Stimulated activated CD8-positive, alpha-beta memory T cell treated with anti-CD3 and anti-CD28 coated beads, Interleukin-12 subunit alpha, Interleukin-12 subunit beta, amount 100 ng/mL, for 4 hours (primary cell): ENCODE data around the gene ACBD3.
"Not testable (repeated sequence)": the region's sequence is repeated elsewhere in the genome, so short reads cannot be mapped to it uniquely, and the experiment has no call there.

Experiments used
- DNase-seq: peaks from one replicate; pipeline ENCODE4 v3.0.0-alpha.2; 2020; ENCODE audit warnings: low read depth

ACBD3 gene

DNA sequence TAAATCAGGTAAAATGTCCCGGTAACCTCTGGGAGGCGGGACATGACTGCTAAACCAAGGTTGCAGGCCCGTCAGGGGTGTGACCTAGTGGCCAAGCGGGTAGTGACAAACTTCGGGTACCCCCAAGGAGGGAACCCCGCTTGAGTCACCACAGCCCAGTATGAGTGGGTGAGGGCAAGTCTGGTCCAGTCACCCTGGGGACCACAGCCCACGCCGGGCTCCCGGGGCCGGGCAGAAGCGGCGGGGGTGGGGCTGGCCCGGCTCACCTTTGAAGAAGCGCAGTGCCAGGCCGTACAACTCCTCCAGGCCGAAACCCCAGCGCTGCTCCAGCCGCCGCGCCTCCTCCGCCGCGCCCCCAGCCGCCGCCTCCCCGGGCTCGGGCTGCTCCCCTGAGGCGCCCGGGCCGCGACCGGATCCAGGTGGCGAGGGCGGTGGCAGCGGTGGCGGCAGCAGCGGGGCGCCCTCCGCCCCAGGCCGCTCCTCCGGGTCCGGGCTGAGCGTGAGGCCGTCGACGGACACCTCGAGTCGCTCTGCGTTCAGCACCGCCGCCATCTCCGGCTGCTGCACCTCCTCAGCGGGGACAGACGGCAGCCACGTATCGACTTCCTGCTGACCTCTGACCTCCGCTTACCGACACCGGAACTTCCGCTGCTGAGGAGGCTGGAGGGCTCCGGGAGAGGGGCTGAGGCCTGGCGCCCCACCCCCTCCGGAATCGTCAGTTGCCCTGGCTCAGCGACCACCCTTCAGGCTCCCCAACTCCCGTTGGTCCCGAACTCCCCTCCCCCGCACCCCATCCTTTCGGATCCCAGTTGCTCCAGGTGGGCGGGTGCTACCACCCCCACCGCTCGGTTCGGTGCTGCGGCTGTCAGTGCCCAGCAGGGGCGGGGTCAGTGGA, at the start of gene ACBD3:
ACBD3 (minus strand) TSS at position 618 of the 895 bp plus-strand sequence; CDS start at position 552, 66 bp downstream.
- peak; percentile 73 for DNase-seq

DNA sequence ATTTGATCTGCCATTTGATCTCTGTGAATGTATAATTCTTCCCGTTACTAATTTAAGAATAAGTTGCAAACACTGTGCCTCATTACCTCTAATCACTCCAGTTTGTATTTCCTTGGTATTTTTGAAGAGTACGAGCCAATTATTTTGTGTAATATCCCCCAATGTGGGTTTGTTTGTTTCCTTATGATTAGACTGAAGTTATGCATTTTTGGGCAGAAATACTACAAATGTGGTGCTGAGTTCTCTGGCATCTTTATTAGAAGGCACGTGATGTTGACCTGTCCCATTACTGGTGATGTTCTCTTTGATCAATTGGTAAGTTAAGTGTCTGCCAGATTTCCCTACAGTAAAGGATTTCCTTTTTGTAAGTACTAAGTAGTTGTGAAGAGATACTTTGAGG, 47.3 kb upstream of the ACBD3 start:
- DNase-seq = no peak

DNA sequence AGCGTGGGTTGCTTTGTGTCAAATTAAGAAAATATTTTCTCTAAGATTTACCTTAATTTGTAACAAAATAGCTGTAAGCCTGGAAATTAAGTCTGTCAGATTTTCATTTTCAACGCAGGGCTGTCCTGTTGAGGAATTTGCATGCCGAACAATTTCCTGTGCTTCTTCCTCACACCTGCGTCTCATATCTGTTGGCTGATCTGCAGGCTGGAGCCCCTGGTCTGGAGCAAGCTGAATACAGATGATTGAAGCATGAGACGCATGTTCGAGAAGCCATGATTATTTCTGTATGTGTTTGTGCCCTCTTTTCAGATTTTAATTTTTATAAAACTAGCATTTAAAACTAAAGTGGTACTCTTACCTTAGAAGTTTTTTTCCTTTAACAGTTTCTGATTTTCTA, 46.8 kb upstream of the ACBD3 start:
- DNase-seq = no peak

DNA sequence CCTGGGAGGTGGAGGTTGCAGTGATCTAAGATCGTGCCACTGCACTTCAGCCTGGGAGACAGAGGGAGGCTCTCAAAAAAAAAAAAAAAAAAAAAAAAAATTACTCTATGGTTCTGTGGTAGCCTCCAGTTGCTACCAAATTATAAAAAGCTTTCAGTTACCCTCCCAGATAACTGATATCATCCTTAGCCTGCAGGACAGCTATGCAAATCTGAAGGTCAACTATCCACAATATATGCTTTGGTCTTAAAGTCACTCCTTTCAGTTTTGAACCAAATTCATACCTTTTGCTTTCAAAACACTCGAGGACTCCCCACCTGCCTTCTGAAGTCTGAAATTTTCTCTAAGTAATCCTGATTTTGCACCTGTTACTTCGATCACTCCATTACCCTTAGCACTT, 40.1 kb upstream of the ACBD3 start:
- no peak for DNase-seq

DNA sequence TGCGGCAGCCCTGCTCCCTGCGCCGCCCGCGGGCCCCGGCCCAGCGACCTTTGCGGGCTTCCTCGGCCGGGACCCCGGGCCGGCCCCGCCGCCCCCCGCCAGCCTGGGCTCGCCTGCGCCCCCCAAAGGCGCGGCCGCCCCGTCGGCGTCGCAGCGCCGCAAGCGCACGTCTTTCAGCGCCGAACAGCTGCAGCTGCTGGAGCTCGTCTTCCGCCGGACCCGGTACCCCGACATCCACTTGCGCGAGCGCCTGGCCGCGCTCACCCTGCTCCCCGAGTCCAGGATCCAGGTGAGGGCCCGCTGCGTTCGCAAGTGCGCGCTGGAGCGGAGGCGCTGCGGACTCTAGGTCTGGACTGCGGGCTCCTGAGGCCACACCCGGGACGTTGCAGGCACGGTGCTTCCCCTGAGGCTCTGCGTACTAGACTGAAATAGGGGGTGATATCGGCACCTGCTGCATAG, 37.3 kb upstream of the ACBD3 start:
- no peak for DNase-seq

DNA sequence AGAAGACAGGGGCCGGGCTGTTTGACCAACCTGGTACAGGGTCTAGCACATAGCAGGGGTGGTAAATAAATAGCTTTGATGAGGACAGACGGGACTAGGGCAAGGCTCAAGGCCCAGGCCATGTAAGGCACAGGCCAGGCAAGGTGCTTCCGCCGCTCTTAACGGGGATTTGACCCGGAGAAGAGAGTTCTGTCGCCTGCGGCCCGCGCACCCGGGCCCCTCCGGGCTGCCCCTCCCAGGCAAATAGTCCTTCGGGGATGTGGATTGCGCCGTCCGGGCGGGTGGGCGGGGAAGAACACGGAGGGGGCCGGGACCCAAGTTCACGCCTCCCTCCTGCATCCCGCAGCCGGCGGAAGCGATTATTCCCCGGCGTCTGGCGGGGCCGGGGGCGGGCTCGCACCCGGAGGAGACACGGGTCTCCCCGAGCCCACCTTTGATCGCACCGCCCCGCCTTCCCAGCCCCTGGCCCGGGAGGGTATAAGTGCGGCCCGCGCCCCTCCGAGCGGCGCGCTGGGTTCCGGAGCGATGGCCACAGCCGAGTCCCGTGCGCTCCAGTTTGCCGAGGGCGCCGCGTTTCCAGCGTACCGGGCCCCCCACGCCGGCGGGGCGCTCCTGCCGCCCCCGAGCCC, 36.7 kb upstream of the ACBD3 start, which contains the start of gene MIXL1:
MIXL1 (plus strand) TSS at position 508 of the 629 bp plus-strand sequence; CDS start at position 526, 18 bp downstream.
- DNase-seq = no peak

DNA sequence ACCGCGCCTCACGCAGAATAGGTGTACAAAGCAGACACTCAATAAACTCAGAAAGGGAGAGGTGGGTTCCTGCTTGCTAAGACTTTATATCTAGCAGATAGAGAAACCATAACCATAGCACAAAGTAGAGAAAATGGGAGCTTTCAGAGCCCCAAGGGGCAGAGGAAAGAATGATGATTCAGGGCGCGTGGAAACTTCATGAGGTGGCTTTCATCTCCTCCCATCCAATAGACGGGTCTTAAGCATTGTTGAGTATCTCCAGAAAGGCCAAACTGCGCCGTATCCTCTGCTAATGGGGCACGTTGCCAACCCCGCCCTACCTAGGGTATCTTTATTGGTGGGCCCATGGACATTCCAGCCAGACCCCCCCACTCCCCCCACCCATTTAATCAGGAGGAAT, 36.1 kb upstream of the ACBD3 start:
- DNase-seq = no peak

DNA sequence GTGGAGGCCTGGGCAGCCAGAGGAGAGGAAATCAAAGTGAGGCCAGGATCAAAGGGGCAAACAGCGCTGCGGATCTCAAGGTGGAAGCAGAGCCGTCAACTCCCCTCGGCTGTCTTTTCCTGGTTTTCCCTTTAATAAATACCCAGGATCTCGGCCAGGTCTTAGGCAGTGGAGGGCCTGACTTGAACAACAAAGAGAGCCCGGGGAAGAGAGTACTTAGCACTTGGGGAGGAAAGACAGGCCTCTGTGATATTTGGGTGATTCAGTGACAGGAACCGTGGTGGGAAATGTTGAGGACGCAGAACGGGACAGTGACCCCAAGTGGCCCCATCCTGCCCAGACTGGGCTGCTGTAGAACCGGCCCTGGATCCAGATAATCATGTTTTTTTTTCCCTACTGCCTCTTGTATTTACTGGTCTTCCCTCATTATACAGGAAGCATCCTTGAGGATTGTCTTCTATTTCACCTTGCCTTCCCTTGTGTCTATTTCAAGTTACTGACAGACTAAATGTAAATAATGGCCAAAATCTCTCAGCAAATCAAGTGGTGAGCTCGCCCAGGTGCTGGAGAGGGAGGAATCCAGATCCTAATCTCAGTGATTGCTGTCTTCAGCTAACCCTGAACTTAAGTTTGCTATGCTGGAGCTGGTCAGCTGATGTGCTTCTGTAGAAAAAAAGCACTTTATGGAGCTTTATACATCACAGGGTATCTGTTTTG, 34.1 kb upstream of the ACBD3 start:
- DNase-seq = no peak

DNA sequence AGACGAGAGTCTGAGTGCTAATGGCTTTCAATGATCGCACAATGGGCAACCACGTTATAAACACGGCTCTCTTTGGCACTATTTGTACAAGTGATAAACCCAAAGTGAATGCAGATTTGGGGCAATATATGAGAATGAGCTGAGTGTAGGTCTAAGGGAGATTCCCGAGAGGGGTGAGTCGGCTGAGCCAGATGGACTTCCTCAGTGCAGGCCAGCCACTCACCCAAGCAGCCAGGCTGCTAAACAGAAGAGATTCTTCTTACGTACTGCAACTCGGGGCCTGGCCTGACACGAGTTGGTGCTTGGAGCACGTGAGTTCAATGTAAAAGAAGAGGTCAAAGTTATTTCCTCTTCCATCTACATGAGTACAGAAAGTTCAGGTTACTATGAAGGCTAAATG, 30.7 kb upstream of the ACBD3 start:
- DNase-seq = no peak

DNA sequence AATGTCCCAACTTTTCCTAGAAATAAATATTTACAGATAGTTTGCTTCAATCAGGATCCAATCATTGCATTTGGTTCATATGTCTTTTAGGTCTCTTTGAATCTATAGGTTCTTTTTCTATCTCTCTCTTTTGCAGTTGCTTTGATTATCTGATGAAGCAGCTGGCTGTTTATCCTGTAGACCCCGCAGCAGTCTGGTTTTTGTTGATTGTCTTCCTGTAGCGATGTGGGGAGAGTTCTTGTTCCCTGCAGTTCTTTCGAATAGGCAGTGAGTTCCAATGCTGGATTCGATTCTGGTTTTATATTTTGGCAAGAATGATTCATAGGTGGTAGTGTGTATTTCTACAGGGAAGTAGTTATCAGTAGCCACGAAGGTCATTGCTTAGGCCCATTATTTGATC, 29.5 kb upstream of the ACBD3 start:
- no peak for DNase-seq

DNA sequence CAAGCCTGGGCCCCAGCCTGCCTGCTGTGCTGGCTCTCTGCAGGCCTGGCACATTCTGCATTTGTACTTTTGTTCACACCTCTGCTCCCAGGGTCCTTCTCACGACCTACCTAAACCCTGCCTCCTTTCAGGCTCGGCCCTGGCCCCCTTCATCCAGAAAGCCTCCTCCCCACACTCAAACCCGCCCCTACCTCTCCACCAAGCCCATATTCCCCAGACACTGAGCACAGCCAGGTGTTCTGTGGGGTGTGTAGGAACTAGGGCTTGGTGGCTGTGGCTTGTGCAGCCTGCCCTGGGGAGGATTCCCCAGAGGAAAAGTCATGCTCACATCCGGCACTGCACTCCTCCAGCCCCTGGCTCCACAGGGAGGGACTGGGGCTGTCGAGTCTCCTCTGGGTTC, 28.7 kb upstream of the ACBD3 start:
- no peak for DNase-seq

DNA sequence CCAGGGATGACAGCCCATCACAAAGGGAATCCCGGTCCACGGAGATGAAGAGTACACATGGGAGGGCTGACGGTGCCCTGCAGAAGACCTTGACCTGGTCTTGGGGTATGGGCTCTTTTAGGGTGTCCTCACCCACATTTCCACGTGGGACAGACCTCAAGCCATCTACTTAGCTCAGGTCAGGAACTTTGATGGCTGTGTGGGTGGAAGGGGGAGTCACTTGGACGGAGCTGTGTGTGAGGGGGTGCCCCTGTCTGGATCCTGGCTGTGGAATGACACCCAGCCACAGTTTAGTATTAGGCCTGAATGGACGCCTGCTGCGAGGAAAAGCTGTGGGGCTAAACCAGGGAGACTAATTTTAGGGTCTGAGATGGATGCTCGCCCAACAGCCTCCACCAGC, 26.0 kb upstream of the ACBD3 start:
- no peak for DNase-seq

DNA sequence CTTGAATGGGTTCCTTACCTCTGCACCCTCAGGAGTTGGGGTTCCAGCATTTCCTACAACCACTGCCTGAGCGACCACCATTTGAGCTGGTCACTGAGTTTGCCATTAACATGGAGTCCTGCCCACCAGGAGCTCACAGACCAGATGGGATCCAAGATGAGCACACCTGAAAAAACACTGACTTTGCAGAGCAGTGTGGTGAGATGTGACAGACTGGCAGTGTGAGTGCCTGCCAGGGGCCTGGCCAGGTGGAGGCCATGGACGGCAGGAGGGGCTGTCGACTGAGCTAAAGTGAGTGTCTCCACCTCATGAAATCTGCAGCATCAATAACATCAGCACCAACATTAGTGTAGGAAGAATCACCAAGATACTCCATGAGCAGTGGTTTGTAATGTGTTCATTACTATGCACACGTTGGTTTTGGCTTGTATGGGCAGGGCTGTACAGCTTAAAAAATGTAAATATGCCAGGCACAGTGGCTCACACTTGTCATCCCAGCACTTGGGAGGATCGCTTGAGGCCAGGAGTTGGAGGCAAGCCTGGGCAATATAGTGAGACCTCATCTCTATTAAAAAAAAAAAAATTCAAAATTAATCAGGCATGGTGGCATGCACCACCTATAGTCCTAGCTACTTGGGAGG, 24.8 kb upstream of the ACBD3 start:
- DNase-seq = no peak

DNA sequence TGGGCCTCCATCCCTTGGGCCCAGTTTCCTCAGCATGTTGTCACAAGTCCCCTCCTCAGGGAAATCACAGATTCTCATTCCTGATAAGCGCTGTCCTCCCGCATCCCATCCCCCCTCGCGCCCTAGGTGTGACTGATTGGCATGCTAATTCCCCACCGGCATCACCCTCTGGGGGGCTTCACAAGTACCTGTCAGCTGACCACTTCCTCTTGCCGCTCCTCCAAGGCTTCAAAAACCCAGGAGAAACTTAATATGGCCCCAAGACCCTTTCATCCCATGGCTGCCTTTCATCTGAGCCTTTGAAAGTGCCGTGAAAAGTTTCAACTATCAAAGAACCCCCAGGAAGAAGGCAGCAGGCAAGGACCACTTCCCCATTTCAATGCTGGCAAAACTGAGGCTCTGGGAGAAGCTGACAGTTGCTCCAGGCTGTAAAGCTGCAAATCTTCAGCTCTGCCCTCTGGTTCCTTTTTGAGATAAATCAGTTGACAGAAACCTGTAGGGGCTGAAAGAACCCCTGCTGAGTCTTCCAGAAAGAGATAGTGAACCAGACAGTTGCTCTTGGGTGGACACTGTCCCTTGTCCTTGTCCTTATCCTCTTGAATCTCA, 24.1 kb upstream of the ACBD3 start:
- no peak for DNase-seq

DNA sequence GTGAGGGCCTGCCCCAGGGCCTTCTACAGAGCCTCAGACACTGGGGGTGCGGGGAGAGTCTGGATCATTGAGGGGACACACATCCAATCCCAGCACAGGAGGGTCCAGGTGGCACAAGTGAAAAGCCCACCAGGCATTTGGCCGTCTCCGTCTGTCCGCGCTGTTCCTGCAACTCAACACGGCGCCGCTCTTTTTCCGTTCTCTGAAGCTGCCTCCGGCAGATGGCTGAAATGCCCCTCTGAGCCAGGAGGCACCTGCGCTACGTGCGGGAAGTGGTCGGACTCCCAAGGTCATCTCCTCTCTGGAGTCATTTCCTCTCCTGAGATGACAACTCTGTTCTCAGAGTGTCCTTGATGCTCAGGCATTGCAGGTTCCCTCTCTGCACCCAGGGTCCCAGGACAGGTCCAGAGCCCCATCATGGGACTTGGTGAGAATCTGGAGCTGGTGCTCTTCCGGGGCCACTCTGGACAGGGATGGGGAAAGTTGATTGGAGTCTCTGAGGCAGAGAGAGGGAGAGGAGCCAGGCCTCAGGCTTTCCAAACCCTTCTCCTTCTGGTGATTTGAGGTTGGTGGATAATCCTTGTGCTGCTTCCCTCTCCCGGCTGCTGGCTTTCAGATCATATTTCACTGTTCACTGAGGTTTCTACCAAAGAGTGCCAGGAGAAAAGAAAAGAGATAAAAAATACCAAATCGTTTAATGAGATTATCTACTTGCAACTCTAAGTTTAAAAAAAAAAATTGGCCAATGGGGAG, 22.9 kb upstream of the ACBD3 start:
- DNase-seq = no peak

DNA sequence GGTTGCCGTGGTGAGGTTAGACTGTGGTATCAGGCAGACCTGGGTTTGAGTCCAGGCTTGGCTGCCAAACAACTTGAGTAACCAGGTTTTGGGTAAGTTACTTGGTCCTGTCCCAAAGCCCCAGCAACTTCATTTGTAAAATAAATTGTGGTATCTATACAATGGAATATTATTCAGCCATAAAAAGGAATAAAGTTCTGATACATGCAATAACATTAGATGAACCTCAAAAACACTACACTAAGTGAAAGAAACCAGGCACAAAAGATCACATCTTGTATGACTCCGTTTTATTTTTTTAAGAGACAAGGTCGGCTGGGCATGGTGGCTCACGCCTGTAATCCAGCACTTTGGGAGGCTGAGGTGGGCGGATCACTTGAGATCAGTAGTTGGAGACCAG, 20.5 kb upstream of the ACBD3 start:
- no peak for DNase-seq

DNA sequence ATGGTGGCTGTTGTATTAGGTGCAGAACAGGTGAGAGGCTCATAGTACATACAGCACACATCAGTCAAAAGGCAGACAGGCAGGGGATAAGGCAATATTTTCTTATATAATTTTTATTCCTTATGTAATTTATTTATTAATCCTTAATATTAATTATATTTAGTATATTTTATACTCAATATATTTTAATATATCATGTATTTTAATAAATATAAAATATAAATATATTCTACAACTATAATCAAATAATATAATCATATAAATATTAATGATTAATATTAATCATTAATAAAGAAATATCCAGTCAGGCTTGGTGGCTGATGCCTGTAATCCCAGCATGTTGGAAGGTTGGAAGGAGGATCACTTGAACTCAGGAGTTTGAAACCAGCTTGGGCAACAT, 17.7 kb upstream of the ACBD3 start:
- no peak for DNase-seq

DNA sequence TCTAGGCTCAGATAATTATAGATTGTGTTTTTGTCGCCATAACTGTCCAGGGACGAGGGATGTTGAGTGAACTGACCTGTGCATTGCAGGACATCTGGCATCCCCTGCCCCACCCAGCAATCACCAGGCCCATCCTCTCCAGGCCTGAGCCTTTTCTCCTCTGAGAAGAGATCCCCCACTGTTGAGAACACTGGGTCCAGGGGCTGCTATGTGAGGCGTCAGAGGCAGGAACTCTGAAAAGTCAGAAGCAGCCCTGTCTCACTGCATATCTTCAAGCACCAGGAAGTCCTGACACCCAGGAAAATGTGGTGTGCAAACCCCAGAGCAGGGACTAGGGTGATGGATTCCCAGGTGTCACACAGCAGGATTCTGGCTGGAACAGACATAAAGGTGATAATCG, 17.1 kb upstream of the ACBD3 start:
- no peak for DNase-seq

DNA sequence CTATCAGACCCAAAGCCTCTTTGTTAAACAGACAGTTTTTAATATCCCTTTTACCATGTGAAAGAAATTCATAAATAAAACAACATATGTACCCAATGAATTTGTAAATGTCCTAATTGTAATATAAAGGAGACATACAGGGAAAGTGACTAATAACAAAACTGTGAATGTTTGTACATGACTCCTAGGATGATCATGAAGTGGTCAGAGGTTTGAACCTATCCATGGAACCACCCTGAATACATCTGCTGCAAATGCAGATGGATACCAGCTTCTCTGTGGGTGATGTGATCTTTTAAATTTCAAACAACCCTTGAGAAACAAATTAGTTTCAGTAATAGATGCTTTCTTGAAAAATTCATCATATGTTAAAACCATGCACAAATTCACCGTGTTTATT, 16.7 kb upstream of the ACBD3 start:
- no peak for DNase-seq

DNA sequence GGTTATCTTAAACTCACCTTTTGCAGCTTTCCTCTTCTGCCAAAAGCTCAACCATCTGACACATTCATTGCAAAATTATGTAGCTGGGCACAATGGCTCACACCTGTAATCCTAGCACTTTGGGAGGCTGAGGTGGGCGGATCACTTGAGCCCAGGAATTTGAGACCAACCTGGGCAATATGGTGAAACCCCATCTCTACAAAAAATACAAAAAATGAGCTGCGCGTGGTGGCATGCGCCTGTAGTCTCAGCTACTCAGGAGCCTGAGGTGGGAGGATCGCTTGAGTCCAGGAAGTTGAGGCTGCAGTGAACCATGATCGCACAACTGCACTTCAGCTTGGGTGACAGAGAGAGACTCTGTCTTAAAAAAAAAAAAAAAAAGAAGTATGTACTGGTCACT, 16.1 kb upstream of the ACBD3 start:
- not testable (repeated sequence) for DNase-seq

DNA sequence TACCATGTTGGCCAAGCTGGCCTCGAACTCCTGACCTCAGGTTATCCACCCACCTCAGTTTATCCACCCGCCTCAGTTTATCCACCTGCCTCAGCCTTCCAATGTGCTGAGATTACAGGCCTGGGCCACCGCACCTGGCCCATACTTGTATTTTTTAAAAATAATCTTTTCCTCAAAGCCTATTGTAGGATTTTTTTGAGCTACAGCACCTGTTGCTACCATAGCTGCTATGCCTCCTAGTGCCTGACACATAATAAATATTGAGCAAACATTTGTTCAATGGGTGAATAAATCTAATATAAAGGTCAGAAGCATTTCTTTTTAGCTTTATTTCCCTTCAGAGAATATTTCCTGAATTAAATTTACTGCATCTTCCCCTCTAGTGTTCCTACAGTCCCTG, 15.7 kb upstream of the ACBD3 start:
- no peak for DNase-seq
